ENCODE data around the gene NCOR1.
"Not testable (repeated sequence)": the region's sequence is repeated elsewhere in the genome, so short reads cannot be mapped to it uniquely, and the experiment has no call there.

NCOR1 gene

DNA sequence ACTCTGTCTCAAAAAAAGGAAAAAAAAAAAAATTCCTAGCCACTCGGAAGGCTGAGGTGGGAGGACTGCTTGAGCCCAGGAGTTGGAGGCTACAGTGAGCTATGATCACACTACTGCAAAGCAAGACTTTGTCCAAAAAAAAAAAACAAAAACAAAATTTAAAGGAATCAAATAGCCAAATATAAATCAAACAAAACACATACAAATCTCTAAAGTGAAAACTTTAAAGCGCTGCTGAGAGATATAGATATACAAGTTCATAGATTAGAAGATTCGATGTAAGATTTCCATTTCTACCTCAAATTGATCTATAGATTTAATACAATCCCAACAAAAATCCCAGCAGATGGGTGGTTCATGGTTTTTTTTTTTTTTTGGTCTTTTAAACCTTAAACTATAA, 132.1 kb downstream of the NCOR1 start:
- no peak for DNase-seq

DNA sequence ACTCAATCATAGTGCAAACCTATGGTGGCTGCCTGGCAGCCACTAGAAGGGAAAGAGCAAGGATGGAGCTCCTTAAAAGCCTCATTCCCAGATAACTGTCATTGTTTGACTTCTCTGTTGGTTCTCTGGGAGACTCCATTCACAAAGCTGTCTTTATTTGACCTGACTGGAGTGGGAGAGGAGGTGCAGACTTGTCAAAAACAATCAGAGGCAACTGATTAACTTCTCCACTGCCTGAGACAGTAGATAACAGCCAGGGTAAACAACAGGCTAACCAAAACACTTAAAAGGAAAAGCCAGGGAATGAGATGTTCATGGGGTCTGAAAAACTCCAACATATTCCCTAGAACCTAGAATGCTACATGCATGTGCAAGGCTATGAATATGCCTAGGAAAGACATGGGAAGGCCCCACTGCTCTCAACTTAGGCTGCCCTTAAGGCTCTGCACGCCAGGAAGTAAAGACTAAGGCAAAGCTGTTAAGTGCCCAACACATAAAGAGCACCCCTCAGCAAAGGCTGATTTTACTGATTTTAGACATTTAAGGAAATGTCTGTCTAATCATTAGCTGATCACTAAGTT, 133.7 kb downstream of the NCOR1 start:
- DNase-seq = no peak

DNA sequence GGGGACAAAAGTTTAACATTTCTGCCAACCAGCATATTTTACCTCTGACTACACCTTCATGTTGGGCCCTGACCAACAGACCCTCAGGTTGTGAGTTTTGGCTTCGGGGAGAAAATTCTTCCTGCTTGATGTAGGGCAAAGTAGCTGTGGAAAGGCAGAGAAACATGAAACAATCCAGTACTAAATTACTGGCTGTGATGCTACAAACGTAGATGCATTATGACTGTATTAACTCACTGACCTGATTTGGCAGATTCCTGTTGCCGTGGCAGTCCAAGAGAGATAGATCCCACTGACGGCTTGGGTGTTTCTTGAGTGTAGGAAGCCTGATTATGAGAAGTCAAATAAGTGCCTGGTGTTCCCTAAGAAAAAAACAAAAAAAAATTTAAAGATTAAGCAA, 135.0 kb downstream of the NCOR1 start:
- no peak for DNase-seq

DNA sequence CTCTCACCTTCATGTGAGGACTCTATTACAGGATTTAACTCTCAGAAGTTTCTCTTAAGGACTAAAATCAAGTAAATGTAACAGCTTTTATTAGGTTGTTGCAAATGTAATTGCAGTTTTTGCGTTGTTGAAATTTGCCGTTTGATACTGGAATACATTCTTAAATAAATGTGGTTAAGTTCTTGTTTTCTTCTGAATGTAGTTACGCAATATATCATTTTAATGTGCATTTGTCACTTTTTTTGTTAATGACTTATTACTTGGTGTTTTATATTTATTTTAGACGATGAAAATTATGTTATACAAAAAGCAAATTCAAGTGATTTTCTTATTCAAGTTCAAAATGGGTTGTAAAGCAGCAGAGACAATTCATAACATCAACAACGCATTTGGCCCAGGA, 139.4 kb downstream of the NCOR1 start:
- no peak for DNase-seq

DNA sequence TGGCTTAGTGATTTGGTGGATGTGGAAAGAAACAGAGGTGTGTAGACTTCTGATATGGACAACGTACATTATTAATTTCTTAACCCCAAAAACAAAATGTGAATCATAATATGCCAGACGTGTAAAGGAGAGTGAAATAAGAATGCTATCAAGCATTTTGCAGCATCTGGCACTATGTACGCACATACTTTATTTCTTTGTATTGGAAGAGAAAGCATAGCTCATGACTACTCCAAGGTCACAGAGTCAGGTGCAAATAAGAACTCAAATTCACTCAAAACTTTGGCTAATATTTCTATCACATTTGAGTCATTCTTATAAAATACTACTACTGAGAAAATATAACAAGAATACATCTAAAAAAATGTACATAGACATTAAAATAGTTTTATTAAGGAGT, 140.9 kb downstream of the NCOR1 start:
- DNase-seq = no peak

DNA sequence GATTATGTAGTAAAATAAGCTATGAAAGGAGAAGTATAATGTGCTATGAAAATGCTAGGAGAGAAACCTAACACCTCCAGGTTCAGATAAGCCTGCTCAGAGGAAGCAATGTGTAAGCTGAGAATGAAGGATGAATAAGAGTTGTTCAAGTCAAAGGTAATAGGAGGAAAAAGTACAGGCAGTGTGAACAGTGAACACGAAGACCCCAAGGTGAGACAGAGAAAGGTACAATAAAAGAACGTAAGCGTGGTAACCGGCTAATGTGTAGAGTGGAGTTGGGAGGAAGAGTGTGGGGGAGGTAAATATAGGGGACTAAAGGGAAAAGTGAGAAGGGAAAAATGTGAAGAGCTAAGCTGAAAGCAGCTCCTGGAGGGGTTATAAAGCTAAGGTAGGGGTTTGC, 141.5 kb downstream of the NCOR1 start:
- no peak for DNase-seq

DNA sequence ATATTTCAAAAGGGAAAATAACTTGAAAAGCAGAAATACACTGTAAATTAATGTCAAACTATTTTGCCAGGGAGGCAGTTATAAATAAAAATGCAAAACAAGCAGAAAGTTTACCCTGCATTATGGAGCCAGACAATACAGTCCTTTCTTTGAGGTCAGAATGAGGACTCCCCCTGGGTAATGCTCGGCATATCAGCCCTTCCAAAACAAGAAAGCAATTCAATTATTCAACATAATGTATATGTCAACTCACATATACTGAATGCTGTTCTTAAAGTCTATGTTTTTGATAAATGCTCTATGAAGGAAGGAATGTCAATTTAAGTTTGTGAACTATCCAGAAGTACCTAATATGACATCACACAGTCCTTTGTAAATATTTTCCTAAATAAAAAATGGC, 143.3 kb downstream of the NCOR1 start:
- DNase-seq = no peak

DNA sequence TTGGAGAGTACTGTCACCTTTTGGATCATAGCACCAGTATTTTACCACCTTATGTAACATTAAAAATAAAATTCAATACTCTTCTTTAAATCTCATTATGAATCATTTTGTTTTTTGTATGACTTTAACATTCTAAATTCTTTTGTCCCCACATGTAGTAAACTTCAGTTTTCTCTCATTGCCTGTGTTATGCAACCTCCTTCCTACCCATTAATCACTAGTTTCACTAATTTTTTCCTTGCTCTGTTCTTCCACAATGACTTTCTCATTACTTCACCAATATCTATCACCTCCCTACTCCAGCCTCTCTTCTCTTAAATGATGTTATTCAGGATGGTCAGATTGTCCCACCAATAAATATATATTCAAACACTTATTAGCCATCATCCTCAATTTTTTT, 147.0 kb downstream of the NCOR1 start:
- no peak for DNase-seq

DNA sequence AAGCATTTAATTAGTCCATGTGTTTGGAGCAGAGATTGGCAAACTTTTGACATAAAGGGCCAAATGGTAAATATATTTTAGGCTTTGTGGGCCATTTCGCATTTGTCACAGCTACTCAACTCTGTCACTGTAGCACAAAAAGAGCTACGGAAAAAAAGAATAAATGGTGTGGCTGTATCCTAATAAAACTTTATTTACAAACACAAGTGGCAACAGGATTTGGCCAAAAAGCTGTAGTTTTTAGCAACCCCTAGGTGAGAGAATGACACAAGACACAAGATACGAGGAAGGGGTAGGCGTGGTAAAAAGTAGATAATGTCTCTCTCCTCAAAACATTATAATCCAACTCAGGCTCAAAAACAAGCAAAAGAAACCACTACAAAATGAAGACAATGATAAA, 149.2 kb downstream of the NCOR1 start:
- no peak for DNase-seq

DNA sequence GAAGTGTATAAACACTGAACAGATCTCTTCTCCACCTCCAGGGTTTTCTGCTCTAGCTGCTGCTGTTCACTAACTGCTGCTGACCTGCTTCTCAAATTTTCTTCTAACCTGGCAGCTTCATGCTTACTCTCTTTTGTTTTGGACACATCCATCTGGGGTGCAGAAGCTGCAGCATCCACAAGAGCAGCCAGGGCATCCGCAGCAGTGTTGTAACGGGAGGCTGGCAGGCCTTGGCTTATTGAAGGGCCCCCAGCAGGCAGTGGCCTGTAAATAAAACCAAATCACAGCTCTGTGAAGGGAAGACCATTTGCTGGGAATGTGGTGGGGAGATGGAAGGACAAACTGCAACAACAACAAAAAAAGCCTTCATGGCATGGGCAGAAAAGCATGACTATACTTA, 153.7 kb downstream of the NCOR1 start:
- DNase-seq = no peak

DNA sequence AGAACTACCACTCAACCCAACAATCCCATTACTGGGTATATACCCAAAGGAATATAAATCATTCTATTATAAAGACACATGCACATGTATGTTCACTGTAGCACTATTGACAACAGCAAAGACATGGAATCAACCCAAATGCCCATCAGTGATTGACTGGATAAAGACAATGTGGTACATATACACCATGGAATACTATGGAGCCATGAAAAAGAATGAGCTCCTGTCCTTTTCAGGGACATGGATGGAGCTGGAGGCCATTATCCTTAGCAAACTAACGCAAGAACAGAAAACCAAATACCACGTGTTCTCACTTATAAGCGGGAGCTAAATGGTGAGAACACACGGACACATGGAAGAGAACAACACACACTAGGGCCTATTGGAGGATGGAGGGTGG, 160.2 kb downstream of the NCOR1 start:
- not testable (repeated sequence) for DNase-seq

DNA sequence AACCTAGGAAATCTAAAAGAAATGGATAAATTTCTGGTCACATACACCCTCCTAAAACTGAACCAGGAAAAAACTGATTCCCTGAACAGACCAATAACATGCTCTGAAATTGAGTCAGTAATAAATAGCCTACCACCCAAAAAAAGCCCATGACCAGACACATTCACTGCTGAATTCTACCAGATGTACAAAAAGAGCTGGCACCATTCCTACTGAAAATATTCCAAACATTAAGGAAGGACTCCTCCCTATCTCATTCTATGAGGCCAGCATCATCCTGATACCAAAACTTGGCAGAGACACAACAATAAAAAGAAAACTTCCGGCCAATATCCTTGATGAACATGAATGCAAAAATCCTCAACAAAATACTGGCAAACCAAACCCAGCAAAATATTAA, 162.8 kb downstream of the NCOR1 start:
- DNase-seq = no peak

DNA sequence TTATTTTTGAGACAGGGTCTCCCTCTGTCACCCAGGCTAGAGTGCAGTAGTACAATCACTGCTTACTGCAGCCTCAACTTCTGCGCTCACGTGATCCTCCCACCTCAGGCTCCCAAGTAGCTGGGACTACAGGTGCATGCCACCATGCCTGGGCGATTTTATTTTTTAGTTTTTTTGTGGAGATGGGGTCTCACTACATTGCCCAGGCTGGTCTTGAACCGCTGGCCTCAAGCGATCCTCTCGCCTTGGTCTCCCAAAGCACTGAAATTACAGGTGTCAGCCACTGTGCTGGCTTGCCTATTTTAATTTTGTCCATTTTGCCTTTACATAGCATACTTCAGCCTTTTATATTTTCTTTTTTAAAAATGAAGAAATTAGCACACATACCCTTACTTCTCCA, 164.5 kb downstream of the NCOR1 start:
- DNase-seq = no peak

DNA sequence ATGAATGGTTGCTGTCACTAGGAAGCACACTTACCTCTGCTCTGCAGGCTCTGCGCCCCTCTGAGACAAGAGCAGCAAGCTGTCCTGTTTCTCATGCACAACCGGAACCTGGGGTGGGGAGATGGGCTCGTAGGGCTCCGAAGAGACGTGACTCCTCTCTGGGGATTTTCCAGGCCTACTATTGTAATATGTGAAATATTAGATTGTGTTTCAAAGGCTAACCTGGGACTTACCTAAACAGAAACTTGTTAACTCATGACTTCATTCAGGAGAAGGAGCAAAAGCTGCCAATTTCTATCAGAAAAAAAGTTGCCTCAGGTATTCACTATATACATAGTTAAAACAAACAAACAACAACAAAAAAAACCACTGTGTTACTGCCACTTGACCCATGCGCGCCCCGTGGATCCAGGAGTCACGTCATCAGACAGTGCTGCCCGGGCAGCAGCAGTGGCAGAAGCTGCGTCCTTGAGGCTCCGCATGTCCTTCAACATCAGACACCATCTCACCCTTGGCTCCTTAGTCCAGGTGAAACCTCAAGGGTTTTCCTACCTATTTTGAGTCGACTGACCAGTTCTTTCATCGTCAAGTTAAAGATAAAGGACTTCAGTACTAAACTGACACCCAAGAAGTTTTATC, 166.4 kb downstream of the NCOR1 start:
- no peak for DNase-seq

DNA sequence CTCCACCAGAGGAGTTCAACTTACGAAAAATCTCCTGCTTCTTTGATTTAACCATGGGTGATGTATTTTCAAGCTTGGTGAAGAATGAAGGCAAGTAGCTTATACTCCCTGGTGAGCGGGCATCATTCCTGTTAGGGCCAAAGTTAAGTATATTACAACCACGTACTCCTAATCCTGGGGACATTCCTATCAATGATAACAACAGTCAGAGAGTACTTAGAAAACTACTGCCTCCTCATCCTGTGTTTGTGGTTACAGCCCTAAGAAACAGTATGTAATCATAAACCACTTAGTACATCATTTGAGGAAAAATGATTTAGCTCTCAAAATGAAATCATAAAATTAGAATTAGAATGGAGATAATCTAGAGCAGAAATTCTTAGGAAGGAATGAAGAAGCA, 168.4 kb downstream of the NCOR1 start:
- DNase-seq = no peak

DNA sequence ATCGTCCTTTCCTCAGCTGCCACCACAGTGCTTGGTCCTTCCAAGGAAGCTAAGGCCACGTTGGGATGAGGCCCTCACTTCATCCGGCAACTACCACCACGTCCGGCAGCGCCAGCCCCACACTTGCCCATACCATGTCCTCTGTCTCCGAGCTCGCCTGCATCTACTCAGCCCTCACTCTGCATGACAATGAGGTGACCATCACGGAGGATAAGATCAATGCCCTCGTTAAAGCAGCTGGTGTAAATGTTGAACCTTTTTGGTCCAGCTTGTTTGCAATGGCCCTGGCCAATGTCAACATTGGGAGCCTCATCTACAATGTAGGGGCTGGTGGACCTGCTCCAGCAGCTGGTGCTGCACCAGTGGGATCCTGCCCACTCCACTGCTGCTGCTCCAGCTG, 170.8 kb downstream of the NCOR1 start:
- no peak for DNase-seq

DNA sequence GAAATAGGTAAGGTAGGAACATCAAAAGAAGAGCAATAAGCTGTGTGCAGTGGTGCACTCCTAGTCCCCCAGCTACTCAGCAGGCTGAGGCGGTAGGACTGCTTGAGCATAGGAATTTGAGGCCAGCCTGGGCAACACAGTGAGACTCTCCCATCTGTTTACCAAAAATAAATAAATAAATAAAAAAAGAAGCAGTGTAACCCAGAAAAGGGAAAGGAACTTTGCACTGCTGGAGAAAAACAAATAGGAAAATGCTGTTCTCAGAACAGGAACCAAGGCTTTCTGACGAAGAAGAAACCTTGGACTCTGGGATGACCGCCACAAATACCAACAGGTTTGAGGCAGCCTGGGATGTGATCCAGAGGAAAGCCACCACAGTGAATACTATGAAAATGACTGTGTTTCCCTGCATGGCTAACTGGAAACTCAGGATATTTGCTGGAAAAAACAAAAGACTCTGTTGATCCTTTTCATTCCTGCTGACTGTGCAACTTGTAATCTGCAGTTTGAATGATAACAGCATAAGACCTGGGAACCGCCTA, 174.6 kb downstream of the NCOR1 start:
- DNase-seq = no peak

DNA sequence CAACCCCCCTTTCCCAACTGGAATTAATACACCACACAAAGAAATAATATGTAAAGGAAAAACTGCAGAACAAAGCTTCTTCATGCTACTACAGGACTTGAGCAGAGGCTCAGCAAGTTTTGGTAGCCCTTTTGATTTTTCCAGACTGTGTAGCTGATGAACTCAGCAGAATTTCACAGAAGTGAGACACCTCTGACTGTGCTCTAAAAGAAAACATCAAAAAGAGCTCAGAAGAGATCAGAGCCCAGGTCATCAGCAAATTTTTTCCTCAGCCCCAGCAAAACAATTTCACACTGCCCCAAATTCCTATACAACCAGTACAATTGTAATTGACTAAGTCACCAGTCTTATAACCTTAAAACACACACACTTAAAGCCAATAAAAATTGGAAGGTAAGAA, 177.7 kb downstream of the NCOR1 start:
- no peak for DNase-seq

DNA sequence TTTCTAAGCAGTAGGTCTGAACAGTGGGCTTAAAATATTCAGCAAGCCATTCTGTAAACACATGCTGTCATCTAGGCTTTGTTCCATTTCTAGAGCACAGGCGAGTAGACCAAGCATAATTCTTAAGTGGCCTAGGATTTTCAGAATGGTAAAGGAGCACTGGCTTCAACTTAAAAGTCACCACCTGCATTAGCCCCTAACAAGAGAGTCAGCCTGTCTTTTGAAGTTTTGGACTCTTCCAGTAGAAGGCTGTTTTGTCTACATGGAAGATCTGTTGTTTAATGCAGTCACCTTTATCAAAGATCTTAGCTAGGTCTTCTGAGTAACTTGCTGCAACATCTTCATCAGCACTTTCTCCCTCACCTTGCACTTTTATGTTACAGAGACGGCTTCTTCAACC, 179.1 kb downstream of the NCOR1 start:
- no peak for DNase-seq

DNA sequence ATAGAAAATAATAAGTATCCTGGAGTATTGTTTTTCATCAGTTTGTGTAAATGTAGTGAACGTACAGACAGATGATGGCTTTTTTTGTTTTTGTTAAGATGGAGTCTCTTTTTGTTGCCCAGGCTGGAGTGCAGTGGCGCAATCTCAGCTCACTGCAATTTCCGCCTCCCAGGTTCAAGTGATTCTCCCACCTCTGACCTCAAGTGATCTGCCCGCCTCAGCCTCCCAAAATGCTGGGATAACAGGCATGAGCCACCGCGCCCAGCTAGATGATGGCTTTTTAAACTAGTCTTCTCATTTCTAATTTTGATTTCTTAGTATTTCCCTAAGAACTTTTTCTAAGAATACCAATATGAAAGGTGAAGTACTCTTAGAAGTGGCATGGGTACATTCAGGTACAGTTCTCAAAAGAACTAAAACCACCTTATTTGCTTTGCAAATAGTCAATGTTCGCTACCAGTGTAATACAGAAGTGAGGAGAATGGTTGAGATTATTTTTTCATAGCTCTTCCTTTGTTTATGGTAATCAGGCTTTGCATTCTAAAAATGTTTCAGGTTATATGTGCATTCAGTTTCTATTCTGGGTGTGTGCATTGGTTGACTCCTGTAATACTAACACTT, 181.5 kb downstream of the NCOR1 start:
- no peak for DNase-seq

DNA sequence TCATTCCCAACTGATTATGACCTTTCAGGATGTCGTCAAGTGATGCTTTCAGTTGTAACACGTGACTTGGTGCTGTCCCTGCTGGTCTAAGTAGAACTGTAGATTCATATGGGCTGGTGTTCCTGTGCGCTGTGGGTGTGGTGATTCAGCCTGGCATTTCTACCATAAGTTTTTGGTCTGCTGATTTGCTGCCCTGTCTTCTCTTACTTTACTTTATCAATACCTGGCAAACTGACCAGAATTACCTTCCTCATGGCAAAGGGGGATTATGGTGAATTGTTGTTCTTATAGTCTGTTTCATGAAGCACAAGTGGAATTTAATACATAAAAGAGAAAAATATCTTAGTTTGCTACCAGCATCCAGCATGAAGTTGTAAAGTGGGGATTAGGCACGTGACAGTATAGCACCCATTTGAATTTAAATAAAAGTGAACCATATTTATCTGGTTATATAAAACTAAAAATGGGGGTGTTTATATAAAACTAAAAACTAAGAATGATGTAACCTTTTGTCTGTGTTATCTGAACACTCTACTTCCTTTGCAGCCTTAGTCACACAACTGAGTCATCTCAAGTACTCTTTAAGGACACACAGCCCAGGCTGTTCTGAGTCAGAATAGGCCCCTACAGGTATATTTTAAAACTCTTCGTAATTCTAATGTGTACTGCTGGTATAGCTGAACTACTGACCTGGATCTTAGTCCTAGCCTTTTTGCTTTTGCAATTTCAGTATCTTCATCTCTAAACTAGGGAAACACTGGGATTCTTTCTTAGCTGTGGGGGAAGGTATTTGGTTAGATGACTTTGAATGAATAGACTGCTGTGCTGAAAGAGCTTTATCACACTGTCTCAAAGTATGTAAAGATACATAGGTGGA, 187.4 kb downstream of the NCOR1 start:
- DNase-seq = no peak

DNA sequence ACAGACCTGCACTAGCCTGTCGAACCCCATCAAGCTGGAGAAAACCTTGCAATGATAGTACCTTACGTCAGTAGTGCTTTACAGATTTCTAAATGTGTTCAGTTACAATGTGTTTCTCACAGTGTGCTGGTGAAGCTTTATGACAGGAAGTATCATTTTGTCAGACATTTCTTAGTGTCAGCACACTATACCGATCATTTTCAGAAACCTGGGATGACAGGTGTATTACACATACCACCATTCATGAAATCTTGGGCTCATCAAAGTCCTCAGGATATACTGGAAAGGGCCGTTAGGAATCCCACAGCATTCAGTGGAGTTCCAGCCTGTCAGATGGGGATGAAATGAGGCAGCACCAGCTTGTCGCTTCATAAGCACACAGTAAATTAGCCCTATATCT, 188.4 kb downstream of the NCOR1 start:
- no peak for DNase-seq

DNA sequence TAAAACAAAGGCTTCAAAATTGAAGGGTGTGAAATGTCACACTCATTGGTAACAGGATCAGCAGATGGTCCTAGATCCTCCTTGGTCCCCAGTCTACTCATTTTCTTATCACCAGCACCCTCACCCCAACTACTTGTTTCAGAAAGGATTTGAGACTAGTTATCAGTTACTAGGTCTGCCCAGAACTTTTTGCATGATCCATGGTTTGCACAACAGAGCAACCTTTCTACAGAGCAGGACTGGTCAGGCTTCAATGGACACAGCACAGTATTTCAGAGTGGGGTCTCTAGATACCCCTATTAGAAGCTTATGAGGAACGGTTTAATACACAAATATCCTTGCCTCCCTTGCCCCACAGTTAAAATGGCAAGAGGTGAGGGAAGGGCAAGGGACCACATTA, 190.1 kb downstream of the NCOR1 start:
- no peak for DNase-seq

DNA sequence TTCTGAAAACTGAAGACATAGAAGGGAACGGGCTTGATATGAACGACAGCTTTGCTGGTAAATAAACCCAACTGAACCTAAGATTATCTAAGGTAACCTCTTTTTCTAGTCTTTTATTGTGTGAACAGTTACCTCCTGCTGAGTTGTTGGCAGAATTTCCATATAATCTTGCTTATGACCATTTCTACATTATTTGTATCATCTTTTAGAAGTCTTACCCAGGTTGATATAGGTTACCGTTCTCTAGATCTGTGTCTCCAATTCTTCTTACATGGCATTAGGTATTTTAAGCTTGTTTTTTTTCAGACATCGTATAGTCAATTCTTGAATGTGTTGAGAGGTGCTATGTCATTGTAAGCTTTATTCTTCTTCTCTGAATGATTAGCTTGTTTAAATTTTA, 191.5 kb downstream of the NCOR1 start:
- no peak for DNase-seq
